CD14-positive monocyte (primary cell): ENCODE results near the gene ROBO1. TPM values are rescaled to one million over a fixed set of nuclear protein-coding genes. Genes with fewer than 3 reads are reported as not detected.

ENCODE experiments used
- DNase-seq, 3 donors: peaks; one replicate each; pipeline ENCODE4 v3.0.0-alpha.2; 2011 to 2022
- H2AFZ ChIP-seq: 2 replicates; pipeline ENCODE4 v1.6.0; 2012; ENCODE audit warnings: mild to moderate bottlenecking, low read depth, low read length, inconsistent platforms; ENCODE audit not compliant: insufficient read depth, poor library complexity, severe bottlenecking
- H3K27ac ChIP-seq, 2 donors: 1 replicate in 1 of 2; 2 replicates in 1 of 2; pipeline ENCODE4 v1.5.1; 2012 to 2013; ENCODE audit warnings: low read length in 2 of 2, control low read depth in 1 of 2, inconsistent platforms in 1 of 2, low read depth in 1 of 2, mild to moderate bottlenecking in 1 of 2
- H3K27me3 ChIP-seq, 2 donors: one replicate each; pipeline versions ENCODE4 v1.6.0 to v1.6.1; 2011 to 2013; ENCODE audit warnings: low read length in 2 of 2; ENCODE audit not compliant: control insufficient read depth in 2 of 2, insufficient read depth in 2 of 2
- H3K36me3 ChIP-seq, 2 donors: replicated peaks in 1 of 2; 1 replicate in 1 of 2; 2 replicates in 1 of 2; pipeline versions ENCODE4 v1.5.1 to v1.6.1; 2012 to 2013; ENCODE audit warnings: low read length in 2 of 2, control low read depth in 1 of 2, inconsistent platforms in 1 of 2, mild to moderate bottlenecking in 1 of 2; ENCODE audit not compliant: insufficient read depth in 2 of 2, control insufficient read depth in 1 of 2
- H3K4me1 ChIP-seq, 2 donors: 1 replicate in 1 of 2; 2 replicates in 1 of 2; pipeline versions ENCODE4 v1.5.1 to v1.6.1; 2012 to 2013; ENCODE audit warnings: low read length in 2 of 2, control low read depth in 1 of 2, inconsistent platforms in 1 of 2, mild to moderate bottlenecking in 1 of 2, moderate library complexity in 1 of 2; ENCODE audit not compliant: insufficient read depth in 2 of 2, control insufficient read depth in 1 of 2
- H3K4me2 ChIP-seq: replicated peaks from 2 replicates; pipeline ENCODE3; 2012; ENCODE audit warnings: low read length, moderate library complexity, mild to moderate bottlenecking; ENCODE audit not compliant: poor library complexity, severe bottlenecking; ENCODE audit errors: extremely low read depth
- H3K4me3 ChIP-seq, 3 experiments: fragments of 200-600 bp in 1 of 3; sonication (generic) in 1 of 3; replicated peaks in 1 of 3; 1 replicate in 2 of 3; 2 replicates in 1 of 3; pipeline ENCODE4 v1.5.1; 2011 to 2013; ENCODE audit warnings: low read length in 3 of 3, mild to moderate bottlenecking in 3 of 3, control low read depth in 2 of 3, low read depth in 2 of 3, inconsistent platforms in 1 of 3, moderate library complexity in 1 of 3
- H3K79me2 ChIP-seq: 2 replicates; pipeline ENCODE4 v1.6.0; 2012; ENCODE audit warnings: mild to moderate bottlenecking, control low read depth, inconsistent platforms, low read length, moderate library complexity; ENCODE audit not compliant: insufficient read depth
- H3K9ac ChIP-seq: 2 replicates; pipeline ENCODE4 v1.6.0; 2017; ENCODE audit warnings: low read length, mild to moderate bottlenecking; ENCODE audit not compliant: insufficient read depth, poor library complexity, severe bottlenecking
- H3K9me3 ChIP-seq, 2 donors: replicated peaks in 1 of 2; 1 replicate in 1 of 2; 2 replicates in 1 of 2; pipeline versions ENCODE4 v1.5.1 to v1.6.1; 2012 to 2013; ENCODE audit warnings: low read length in 2 of 2, control low read depth in 1 of 2; ENCODE audit not compliant: control insufficient read depth in 1 of 2, insufficient read depth in 1 of 2
- H4K20me1 ChIP-seq: 2 replicates; pipeline ENCODE4 v1.6.0; 2012; ENCODE audit warnings: mild to moderate bottlenecking, low read length, control low read depth, moderate library complexity; ENCODE audit not compliant: insufficient read depth
- H3K27ac Mint-ChIP-seq, 7 donors: one replicate each; pipeline ENCODE4 v1.8.0; 2020; ENCODE audit warnings: mild to moderate bottlenecking in 7 of 7, mixed read lengths in 7 of 7, moderate library complexity in 6 of 7, inconsistent platforms in 2 of 7
- H3K27me3 Mint-ChIP-seq, 3 donors: one replicate each; pipeline ENCODE4 v1.8.0; 2021 to 2022; ENCODE audit warnings: low read depth in 3 of 3, mild to moderate bottlenecking in 3 of 3, mixed read lengths in 3 of 3, moderate library complexity in 3 of 3, inconsistent platforms in 1 of 3
- H3K36me3 Mint-ChIP-seq, 2 donors: one replicate each; pipeline ENCODE4 v1.8.0; 2020; ENCODE audit warnings: mixed read lengths in 2 of 2, inconsistent platforms in 1 of 2, mild to moderate bottlenecking in 1 of 2
- H3K4me1 Mint-ChIP-seq: one replicate; pipeline ENCODE4 v1.8.0; 2020; ENCODE audit warnings: mild to moderate bottlenecking, mixed read lengths
- H3K4me3 Mint-ChIP-seq, 2 donors: one replicate each; pipeline ENCODE4 v1.8.0; 2020; ENCODE audit warnings: mild to moderate bottlenecking in 2 of 2, mixed read lengths in 2 of 2, moderate library complexity in 1 of 2
- H3K9me3 Mint-ChIP-seq, 7 donors: one replicate each; pipeline ENCODE4 v1.8.0; 2020 to 2022; ENCODE audit warnings: mixed read lengths in 7 of 7, mild to moderate bottlenecking in 6 of 7, moderate library complexity in 6 of 7, inconsistent platforms in 2 of 7
- WGBS: methylation state at CpG from one replicate; pipeline ENCODE4 v1.1.5; 2013; ENCODE audit warnings: missing lambda C conversion rate; ENCODE audit not compliant: insufficient coverage; 5-methylcytosine and 5-hydroxymethylcytosine counted together
- intact Hi-C, 2 donors: fragments of 100-400 bp; cut with micrococcal nuclease; formaldehyde crosslinking; loops; one replicate each; pipeline versions ENCODE4 v1.15.0 to v1.15.1; 2023
- polyA plus RNA-seq, 3 donors: library from polyadenylated mRNA; depleted of rRNA in 1 of 3; unstranded in 2 of 3; stranded (reverse) in 1 of 3; fragments of 300-500 nt in 2 of 3; fragments of >200 nt in 1 of 3; fragmentation: Illumina TruSeq in 2 of 3; gene quantifications; 1 replicate in 2 of 3; 2 replicates in 1 of 3; pipeline ENCODE4 v1.2.3, GENCODE V29; 2012 to 2021
- TF ChIP-seq, protein P1 (sequence below): fragments of 200-600 bp; IDR thresholded peaks from one replicate; pipeline ENCODE4 v1.8.0; 2022; ENCODE audit warnings: antibody characterized with exemption, mild to moderate bottlenecking

ROBO1 gene
- polyA plus RNA-seq, 3 donors: 0.09 to 0.10 TPM; not detected in 1

- Mint-ChIP-seq H3K36me3 (no peaks in the 10 kb centered on the region), H3K9me3 (peaks cover 0 to 3% (median 0%) of the 10 kb centered on the region in 7 donors), H3K4me1 (no peaks in the 10 kb centered on the region), H3K4me3 (no peak overlapping the region), H3K27me3 (no peaks in the 10 kb centered on the region), H3K27ac (no peak overlapping the region)
- H3K4me1 ChIP-seq: no peaks in the 10 kb centered on the region
- H3K4me2 ChIP-seq: no peak overlapping the region
- no peak overlapping the region for H3K4me3 ChIP-seq
- H3K36me3 ChIP-seq: no peaks in the 10 kb centered on the region
- H2AFZ ChIP-seq: no peak overlapping the region
- H3K9me3 ChIP-seq: no peaks in the 10 kb centered on the region
- WGBS: 72% methylated on average over 4 of the region's 7 CpGs
- H3K27ac ChIP-seq: no peak overlapping the region
- TF ChIP-seq, protein P1, sequence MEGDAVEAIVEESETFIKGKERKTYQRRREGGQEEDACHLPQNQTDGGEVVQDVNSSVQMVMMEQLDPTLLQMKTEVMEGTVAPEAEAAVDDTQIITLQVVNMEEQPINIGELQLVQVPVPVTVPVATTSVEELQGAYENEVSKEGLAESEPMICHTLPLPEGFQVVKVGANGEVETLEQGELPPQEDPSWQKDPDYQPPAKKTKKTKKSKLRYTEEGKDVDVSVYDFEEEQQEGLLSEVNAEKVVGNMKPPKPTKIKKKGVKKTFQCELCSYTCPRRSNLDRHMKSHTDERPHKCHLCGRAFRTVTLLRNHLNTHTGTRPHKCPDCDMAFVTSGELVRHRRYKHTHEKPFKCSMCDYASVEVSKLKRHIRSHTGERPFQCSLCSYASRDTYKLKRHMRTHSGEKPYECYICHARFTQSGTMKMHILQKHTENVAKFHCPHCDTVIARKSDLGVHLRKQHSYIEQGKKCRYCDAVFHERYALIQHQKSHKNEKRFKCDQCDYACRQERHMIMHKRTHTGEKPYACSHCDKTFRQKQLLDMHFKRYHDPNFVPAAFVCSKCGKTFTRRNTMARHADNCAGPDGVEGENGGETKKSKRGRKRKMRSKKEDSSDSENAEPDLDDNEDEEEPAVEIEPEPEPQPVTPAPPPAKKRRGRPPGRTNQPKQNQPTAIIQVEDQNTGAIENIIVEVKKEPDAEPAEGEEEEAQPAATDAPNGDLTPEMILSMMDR: no peak
- H3K79me2 ChIP-seq: no peaks in the 10 kb centered on the region
- no peaks in the 10 kb centered on the region for H3K27me3 ChIP-seq
- intact Hi-C loops: no loop called here
- H4K20me1 ChIP-seq: no peaks in the 10 kb centered on the region
- DNase-seq: no peak
- no peak overlapping the region for H3K9ac ChIP-seq
Observed at GRCh38 chr3:79651536-79652065, 116.2 kb downstream of the ROBO1 start.

DNA sequence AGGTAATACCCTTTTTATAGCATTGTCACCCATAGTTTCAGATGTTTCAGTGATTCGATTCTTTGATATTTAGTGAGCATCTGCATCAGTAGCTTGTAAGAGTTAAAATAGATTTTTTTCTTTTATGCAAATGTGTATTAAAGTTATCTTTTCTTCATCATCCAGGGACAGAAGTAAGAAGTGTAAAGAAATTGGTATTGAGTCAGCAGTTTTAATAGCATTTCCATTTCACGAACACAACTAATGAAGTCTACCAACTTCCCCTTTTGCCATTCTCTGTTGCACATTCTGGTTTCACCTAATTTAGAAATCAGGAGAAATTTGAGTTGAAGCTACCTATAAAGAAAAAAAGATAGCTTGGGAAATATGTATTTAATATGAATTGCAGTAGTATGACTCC is 127.9 kb downstream of the ROBO1 start:
- H3K9me3 Mint-ChIP-seq: peaks cover 0 to 7% (median 0%) of the 10 kb centered on the region in 7 donors
- no peaks in the 10 kb centered on the region for H3K27me3 Mint-ChIP-seq
- peaks cover 4 to 5% of the 10 kb centered on the region in 2 donors for H3K9me3 ChIP-seq
- no peaks in the 10 kb centered on the region for H3K36me3 Mint-ChIP-seq
- no peaks in the 10 kb centered on the region for H3K79me2 ChIP-seq
- H3K4me3 Mint-ChIP-seq: no peak overlapping the region
- H2AFZ ChIP-seq: no peak overlapping the region
- no peak overlapping the region for H3K27ac ChIP-seq
- DNase-seq: no peak
- no peaks in the 10 kb centered on the region for H3K4me1 ChIP-seq
- no peak overlapping the region for H3K9ac ChIP-seq
- no peaks in the 10 kb centered on the region for H4K20me1 ChIP-seq
- no peaks in the 10 kb centered on the region for H3K4me1 Mint-ChIP-seq
- no CpG with 5 or more reads among the region's 2 CpGs for WGBS
- TF ChIP-seq, protein P1: no peak
- H3K36me3 ChIP-seq: no peaks in the 10 kb centered on the region
- no peak overlapping the region for H3K27ac Mint-ChIP-seq
- H3K4me2 ChIP-seq: no peak overlapping the region
- intact Hi-C loops: no loop called here
- no peaks in the 10 kb centered on the region for H3K27me3 ChIP-seq
- no peak overlapping the region for H3K4me3 ChIP-seq
